Glutamatergic neuron (in vitro differentiated cells): ENCODE results near the gene ADGRD1. TPM values are rescaled to one million over a fixed set of nuclear protein-coding genes. Genes with fewer than 3 reads are reported as not detected.

Experiments
- DNase-seq: peaks from one replicate; pipeline ENCODE4 v3.0.0; 2022
- H3K27ac Mint-ChIP-seq: one replicate; pipeline ENCODE4 v1.8.0; 2020; ENCODE audit warnings: mild to moderate bottlenecking, mixed read lengths, inconsistent platforms; ENCODE audit not compliant: unreplicated experiment
- H3K27me3 Mint-ChIP-seq: one replicate; pipeline ENCODE4 v1.8.0; 2020; ENCODE audit warnings: mild to moderate bottlenecking, moderate library complexity, mixed read lengths, inconsistent platforms; ENCODE audit not compliant: unreplicated experiment
- H3K36me3 Mint-ChIP-seq: one replicate; pipeline ENCODE4 v1.8.0; 2020; ENCODE audit warnings: mild to moderate bottlenecking, mixed read lengths, inconsistent platforms; ENCODE audit not compliant: unreplicated experiment
- H3K4me1 Mint-ChIP-seq: one replicate; pipeline ENCODE4 v1.8.0; 2020; ENCODE audit warnings: mild to moderate bottlenecking, low read depth, mixed read lengths, inconsistent platforms; ENCODE audit not compliant: unreplicated experiment
- H3K4me3 Mint-ChIP-seq: one replicate; pipeline ENCODE4 v1.8.0; 2020; ENCODE audit warnings: mild to moderate bottlenecking, mixed read lengths, inconsistent platforms; ENCODE audit not compliant: unreplicated experiment
- H3K9me3 Mint-ChIP-seq: one replicate; pipeline ENCODE4 v1.8.0; 2020; ENCODE audit warnings: mild to moderate bottlenecking, moderate library complexity, mixed read lengths, inconsistent platforms; ENCODE audit not compliant: unreplicated experiment
- CTCF ChIP-seq: fragments of 200-600 bp; sonication (generic); IDR thresholded peaks from one replicate; pipeline ENCODE4 v1.5.0; 2021; ENCODE audit not compliant: partially characterized antibody, unreplicated experiment
- total RNA-seq: library from RNA; stranded (reverse); fragmentation: NEBNext Ultra II Directional; extraction: Animal tissue kit (Norgen Biotek cat#: 25700); gene quantifications from one replicate; pipeline ENCODE4 v1.2.1, GENCODE V29; 2021; ENCODE audit not compliant: unreplicated experiment

The ADGRD1 gene
- total RNA-seq, 1 donor from 2014 or later = 0.96 TPM

- no peak overlapping the region for H3K4me3 Mint-ChIP-seq
- H3K9me3 Mint-ChIP-seq = no peaks in the 10 kb centered on the region
- no peak for TF ChIP-seq CTCF
- no peak for DNase-seq
- peaks cover 26% of the 10 kb centered on the region for H3K4me1 Mint-ChIP-seq
- H3K27me3 Mint-ChIP-seq = no peaks in the 10 kb centered on the region
- no peaks in the 10 kb centered on the region for H3K36me3 Mint-ChIP-seq
- H3K27ac Mint-ChIP-seq = no peak overlapping the region
Observed at GRCh38 chr12:131005161-131006035, 51.7 kb downstream of the ADGRD1 start.

GRCh38 chr12:131006036-131006735 is 52.5 kb downstream of the ADGRD1 start:
- no peaks in the 10 kb centered on the region for H3K27me3 Mint-ChIP-seq
- no peak for DNase-seq
- no peak for TF ChIP-seq CTCF
- no peak overlapping the region for H3K4me3 Mint-ChIP-seq
- no peaks in the 10 kb centered on the region for H3K9me3 Mint-ChIP-seq
- H3K36me3 Mint-ChIP-seq = no peaks in the 10 kb centered on the region
- peaks cover 26% of the 10 kb centered on the region for H3K4me1 Mint-ChIP-seq
- no peak overlapping the region for H3K27ac Mint-ChIP-seq

DNA sequence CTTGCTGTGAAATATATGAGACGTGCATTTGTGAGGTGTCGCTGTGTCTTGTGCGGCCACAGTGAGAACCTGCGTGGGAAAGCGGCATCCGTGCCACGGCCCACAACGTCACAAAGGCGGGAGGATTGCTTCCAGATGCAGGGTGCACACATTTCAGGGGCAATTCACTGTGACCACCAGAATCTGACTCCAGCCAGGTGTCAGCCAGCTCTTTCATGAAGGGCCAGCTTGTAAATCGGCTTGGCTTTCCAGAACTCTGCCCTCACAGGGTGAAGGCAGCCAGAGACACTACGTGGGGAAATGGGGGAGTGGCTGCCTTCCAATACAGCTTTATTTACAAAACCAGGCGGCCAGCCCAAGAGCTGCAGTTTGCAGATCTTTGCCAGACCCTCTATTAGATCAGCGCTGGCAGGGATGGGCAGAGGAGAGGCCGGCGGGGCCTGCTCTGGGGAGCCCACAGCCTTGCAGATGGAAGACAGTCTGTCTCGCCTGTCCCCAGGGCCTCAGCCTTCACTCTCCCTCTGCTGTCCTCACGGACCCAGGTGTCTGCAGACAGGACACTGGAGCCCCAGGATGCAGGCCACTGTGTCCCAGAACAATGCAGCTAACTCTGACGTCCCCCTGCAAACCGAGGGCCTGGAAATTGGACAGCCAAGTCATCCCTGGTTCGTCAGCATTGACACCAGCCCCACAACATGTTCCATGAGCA is 53.5 kb downstream of the ADGRD1 start:
- no peak for TF ChIP-seq CTCF
- H3K27ac Mint-ChIP-seq = peak overlapping the region; percentile 70
- no peaks in the 10 kb centered on the region for H3K9me3 Mint-ChIP-seq
- peaks cover 3% of the 10 kb centered on the region for H3K27me3 Mint-ChIP-seq
- peak overlapping the region; percentile 59 for H3K4me3 Mint-ChIP-seq
- peaks cover 28% of the 10 kb centered on the region for H3K4me1 Mint-ChIP-seq
- DNase-seq = peak; percentile 50
- no peaks in the 10 kb centered on the region for H3K36me3 Mint-ChIP-seq

- peaks cover 6% of the 10 kb centered on the region for H3K27me3 Mint-ChIP-seq
- DNase-seq = no peak
- H3K9me3 Mint-ChIP-seq = peaks cover 2% of the 10 kb centered on the region
- peak overlapping the region; percentile 39 for H3K27ac Mint-ChIP-seq
- TF ChIP-seq CTCF = no peak
- peaks cover 31% of the 10 kb centered on the region for H3K4me1 Mint-ChIP-seq
- H3K36me3 Mint-ChIP-seq = no peaks in the 10 kb centered on the region
- H3K4me3 Mint-ChIP-seq = no peak overlapping the region
Observed at GRCh38 chr12:131007740-131008117, 54.0 kb downstream of the ADGRD1 start.
